ENCODE data around the gene PREX1. TPM values are rescaled to one million over a fixed set of nuclear protein-coding genes. Genes with fewer than 3 reads are reported as not detected.

The PREX1 gene
- total and polyA plus RNA-seq, 2 donors (not counting 1 experiment from before 2014, with no cell fraction given) = 1.0 to 3.1 TPM

GRCh38 chr20:48597521-48598302 is 230.1 kb downstream of the PREX1 start:
- no peak overlapping the region for H3K4me2 ChIP-seq (ENCODE audit: extremely low read depth, insufficient read depth, low read length)
- TF ChIP-seq CTCF (conservative IDR thresholded peaks at IDR 0.05 in 1 of 2, IDR thresholded peaks at IDR 0.05 in 1 of 2; ENCODE audit: low read depth in 1 of 2, low read length in 2 of 2) (no peak), EZH2 (IDR thresholded peaks at IDR 0.05; ENCODE audit: low read length, missing control alignments) (no peak)
- no peaks in the 10 kb centered on the region for H3K79me2 ChIP-seq (ENCODE audit: control insufficient read depth, insufficient read depth, low read length)
- no peak overlapping the region for H3K9ac ChIP-seq (ENCODE audit: insufficient read depth, low read length)
- no peak overlapping the region for H3K27ac ChIP-seq (ENCODE audit: insufficient read depth, low read length)
- DNase-seq (ENCODE audit: low read depth in 2 of 2) = no peak
- H3K36me3 ChIP-seq (ENCODE audit: control insufficient read depth, insufficient read depth, low read length) = no peaks in the 10 kb centered on the region
- H3K27me3 ChIP-seq (ENCODE audit: control insufficient read depth, insufficient read depth, low read length) = no peaks in the 10 kb centered on the region
- H3K9me3 ChIP-seq (ENCODE audit: control insufficient read depth, insufficient read depth, low read depth, low read length) = no peaks in the 10 kb centered on the region
- no peak overlapping the region for H3K4me3 ChIP-seq (replicated peaks in 1 of 4; ENCODE audit: control extremely low read depth in 1 of 4, insufficient read depth in 1 of 4, low read depth in 3 of 4, low read length in 4 of 4)
- no peaks in the 10 kb centered on the region for H3K4me1 ChIP-seq (ENCODE audit: control insufficient read depth, extremely low read depth, insufficient read depth, low read length)
- no peak overlapping the region for H2AFZ ChIP-seq (ENCODE audit: low read length)
- no peaks in the 10 kb centered on the region for H4K20me1 ChIP-seq (ENCODE audit: control insufficient read depth, extremely low read depth, insufficient read depth, low read length)

- H4K20me1 ChIP-seq (ENCODE audit: control insufficient read depth, extremely low read depth, insufficient read depth, low read length) = no peaks in the 10 kb centered on the region
- no peaks in the 10 kb centered on the region for H3K4me1 ChIP-seq (ENCODE audit: control insufficient read depth, extremely low read depth, insufficient read depth, low read length)
- no peaks in the 10 kb centered on the region for H3K36me3 ChIP-seq (ENCODE audit: control insufficient read depth, insufficient read depth, low read length)
- H3K4me3 ChIP-seq (replicated peaks in 1 of 4; ENCODE audit: control extremely low read depth in 1 of 4, insufficient read depth in 1 of 4, low read depth in 3 of 4, low read length in 4 of 4) = no peak overlapping the region
- no peak overlapping the region for H3K4me2 ChIP-seq (ENCODE audit: extremely low read depth, insufficient read depth, low read length)
- H3K79me2 ChIP-seq (ENCODE audit: control insufficient read depth, insufficient read depth, low read length) = no peaks in the 10 kb centered on the region
- H3K27ac ChIP-seq (ENCODE audit: insufficient read depth, low read length) = no peak overlapping the region
- no peaks in the 10 kb centered on the region for H3K9me3 ChIP-seq (ENCODE audit: control insufficient read depth, insufficient read depth, low read depth, low read length)
- H3K27me3 ChIP-seq (ENCODE audit: control insufficient read depth, insufficient read depth, low read length) = no peaks in the 10 kb centered on the region
- H2AFZ ChIP-seq (ENCODE audit: low read length) = no peak overlapping the region
- DNase-seq (ENCODE audit: low read depth in 2 of 2) = no peak
- TF ChIP-seq CTCF (conservative IDR thresholded peaks at IDR 0.05 in 1 of 2, IDR thresholded peaks at IDR 0.05 in 1 of 2; ENCODE audit: low read depth in 1 of 2, low read length in 2 of 2) (no peak), EZH2 (IDR thresholded peaks at IDR 0.05; ENCODE audit: low read length, missing control alignments) (no peak)
- H3K9ac ChIP-seq (ENCODE audit: insufficient read depth, low read length) = no peak overlapping the region
Measured at GRCh38 chr20:48596334-48596898, 231.4 kb downstream of the PREX1 start.

- Histone ChIP-seq H2AFZ (ENCODE audit: low read length) (no peak overlapping the region), H3K27me3 (ENCODE audit: control insufficient read depth, insufficient read depth, low read length) (no peaks in the 10 kb centered on the region), H3K9ac (ENCODE audit: insufficient read depth, low read length) (no peak overlapping the region), H3K9me3 (ENCODE audit: control insufficient read depth, insufficient read depth, low read depth, low read length) (no peaks in the 10 kb centered on the region), H3K4me3 (replicated peaks in 1 of 4; ENCODE audit: control extremely low read depth in 1 of 4, insufficient read depth in 1 of 4, low read depth in 3 of 4, low read length in 4 of 4) (no peak overlapping the region), H3K27ac (ENCODE audit: insufficient read depth, low read length) (no peak overlapping the region), H4K20me1 (ENCODE audit: control insufficient read depth, extremely low read depth, insufficient read depth, low read length) (no peaks in the 10 kb centered on the region), H3K4me2 (ENCODE audit: extremely low read depth, insufficient read depth, low read length) (no peak overlapping the region), H3K36me3 (ENCODE audit: control insufficient read depth, insufficient read depth, low read length) (no peaks in the 10 kb centered on the region), H3K79me2 (ENCODE audit: control insufficient read depth, insufficient read depth, low read length) (no peaks in the 10 kb centered on the region), H3K4me1 (ENCODE audit: control insufficient read depth, extremely low read depth, insufficient read depth, low read length) (no peaks in the 10 kb centered on the region)
- no peak for DNase-seq (ENCODE audit: low read depth in 2 of 2)
- TF ChIP-seq EZH2 (IDR thresholded peaks at IDR 0.05; ENCODE audit: low read length, missing control alignments) = no peak
- TF ChIP-seq CTCF (conservative IDR thresholded peaks at IDR 0.05 in 1 of 2, IDR thresholded peaks at IDR 0.05 in 1 of 2; ENCODE audit: low read depth in 1 of 2, low read length in 2 of 2) = no peak
Measured at GRCh38 chr20:48595495-48596333, 232.1 kb downstream of the PREX1 start.

Measured in fibroblast of lung (primary cell).